ENCODE measurements around the gene MYO1E.
A peak's percentile ranks its signal among the peaks of the same experiment; 100 is the strongest.

MYO1E gene

DNA sequence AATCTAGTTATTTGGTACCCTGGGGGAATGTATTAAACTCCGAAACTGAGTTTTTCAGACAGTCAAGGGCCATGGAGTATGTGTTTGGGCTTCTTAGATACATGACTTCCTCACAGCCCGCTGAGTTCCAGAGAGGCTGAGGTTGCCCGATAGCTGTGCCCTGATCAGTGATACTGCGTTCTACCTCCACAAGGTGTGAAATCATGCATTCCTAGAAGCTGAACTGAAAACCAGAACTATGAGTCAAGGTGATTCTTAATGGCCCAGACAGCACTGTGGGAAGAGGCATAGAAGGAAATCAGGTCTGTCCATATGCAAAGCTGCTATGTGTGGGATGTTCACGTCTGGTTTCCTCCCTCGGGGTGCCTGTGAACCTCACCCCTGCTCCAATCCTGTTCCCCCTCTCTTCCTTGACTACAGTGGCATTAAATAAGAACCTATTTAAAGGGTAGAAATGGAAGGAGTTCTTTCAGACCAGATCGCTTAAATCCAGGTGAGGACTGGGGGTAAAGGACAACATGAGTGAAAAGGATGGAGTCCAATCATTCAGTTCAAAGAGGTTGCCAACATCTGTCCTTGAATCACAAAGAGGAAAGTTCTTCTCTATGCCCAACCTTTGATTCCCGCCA, 74.3 kb downstream of the MYO1E start:
- peak; percentile 65 for DNase-seq (ENCODE audit: extremely low spot score)
- TF ChIP-seq, protein P1, sequence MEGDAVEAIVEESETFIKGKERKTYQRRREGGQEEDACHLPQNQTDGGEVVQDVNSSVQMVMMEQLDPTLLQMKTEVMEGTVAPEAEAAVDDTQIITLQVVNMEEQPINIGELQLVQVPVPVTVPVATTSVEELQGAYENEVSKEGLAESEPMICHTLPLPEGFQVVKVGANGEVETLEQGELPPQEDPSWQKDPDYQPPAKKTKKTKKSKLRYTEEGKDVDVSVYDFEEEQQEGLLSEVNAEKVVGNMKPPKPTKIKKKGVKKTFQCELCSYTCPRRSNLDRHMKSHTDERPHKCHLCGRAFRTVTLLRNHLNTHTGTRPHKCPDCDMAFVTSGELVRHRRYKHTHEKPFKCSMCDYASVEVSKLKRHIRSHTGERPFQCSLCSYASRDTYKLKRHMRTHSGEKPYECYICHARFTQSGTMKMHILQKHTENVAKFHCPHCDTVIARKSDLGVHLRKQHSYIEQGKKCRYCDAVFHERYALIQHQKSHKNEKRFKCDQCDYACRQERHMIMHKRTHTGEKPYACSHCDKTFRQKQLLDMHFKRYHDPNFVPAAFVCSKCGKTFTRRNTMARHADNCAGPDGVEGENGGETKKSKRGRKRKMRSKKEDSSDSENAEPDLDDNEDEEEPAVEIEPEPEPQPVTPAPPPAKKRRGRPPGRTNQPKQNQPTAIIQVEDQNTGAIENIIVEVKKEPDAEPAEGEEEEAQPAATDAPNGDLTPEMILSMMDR (IDR thresholded peaks at IDR 0.05; ENCODE audit: control extremely low read depth, extremely low read depth, low read depth, missing control alignments) = no peak
- CTCF ChIA-PET = interaction anchor here (0.9 to 2.8 kb wide), 6 partner anchors 11 to 74 kb away, joined by 3 to 19 read pairs (median 3); no protein-coding TSS in a partner anchor
- POLR2A ChIA-PET = no interaction called here

DNA sequence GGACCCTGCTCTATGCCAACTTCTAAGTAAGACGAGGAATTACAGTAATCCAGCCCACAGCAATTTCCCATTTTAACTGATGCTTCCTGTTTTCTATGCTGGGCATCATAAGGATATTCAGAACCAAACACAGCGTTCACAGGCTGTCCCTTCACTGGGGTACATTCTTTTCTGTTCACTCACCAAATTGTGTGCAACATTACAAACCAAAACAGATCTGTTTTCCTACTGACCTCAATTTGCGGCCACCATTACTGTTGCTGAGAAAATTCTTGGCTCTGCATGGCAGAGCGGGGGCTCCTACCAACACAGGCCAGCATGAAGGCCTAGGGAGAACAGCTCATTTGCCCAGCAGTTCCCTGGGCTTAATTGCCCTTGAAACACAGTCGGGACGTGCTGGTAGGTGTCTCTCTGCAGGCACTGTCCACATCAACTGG, 76.5 kb downstream of the MYO1E start:
- no peak for DNase-seq (ENCODE audit: extremely low spot score)
- POLR2A ChIA-PET = no interaction called here
- CTCF ChIA-PET = interaction anchor here (0.9 to 4.3 kb wide), 7 partner anchors 12 to 49 kb away, joined by 3 to 17 read pairs (median 4); no protein-coding TSS in a partner anchor

DNA sequence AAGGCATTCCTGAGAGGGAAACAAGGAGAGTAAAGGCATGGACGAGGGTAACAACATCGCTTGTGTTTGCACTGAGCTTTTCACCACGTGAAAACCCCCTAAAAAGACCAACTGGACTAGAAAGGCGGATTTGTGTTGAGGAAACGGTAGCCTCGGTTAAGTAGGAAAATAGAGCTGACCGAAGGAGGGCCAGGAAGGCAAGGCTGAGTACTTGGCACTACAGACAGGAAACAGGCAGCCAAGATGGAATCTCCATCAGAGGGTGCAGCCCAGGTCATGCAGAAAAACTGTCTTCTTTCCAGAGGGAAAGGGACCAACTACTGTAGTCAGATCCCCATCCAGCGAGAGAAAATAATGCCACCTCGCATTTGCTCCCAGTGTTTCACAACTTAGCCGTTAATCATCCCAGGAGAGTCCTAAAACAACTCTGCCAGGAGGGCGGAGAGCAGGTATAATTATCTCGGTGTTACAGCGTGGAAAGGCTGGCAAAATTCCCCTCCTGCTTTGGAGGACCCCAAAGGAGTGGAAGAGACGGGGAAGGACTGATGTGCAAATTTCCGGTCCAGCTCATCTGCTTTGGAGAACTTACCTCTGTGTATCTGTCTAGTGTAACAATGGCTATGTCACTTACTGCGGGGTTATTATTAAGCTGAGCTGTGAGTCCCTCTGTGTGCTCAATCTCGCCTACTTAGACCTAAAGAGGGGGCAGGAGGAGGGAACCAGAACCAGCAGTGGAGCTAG, 77.2 kb downstream of the MYO1E start:
- no peak for DNase-seq (ENCODE audit: extremely low spot score)
- ChIA-PET POLR2A (no interaction called here), CTCF (interaction anchor here (0.9 to 4.3 kb wide), 7 partner anchors 12 to 49 kb away, joined by 3 to 17 read pairs (median 4); no protein-coding TSS in a partner anchor)
- TF ChIP-seq, protein P1 (IDR thresholded peaks at IDR 0.05; ENCODE audit: control extremely low read depth, extremely low read depth, low read depth, missing control alignments) = no peak

More for the DNA sequence above, 76.5 kb downstream of the MYO1E start:
- TF ChIP-seq, protein P1 (IDR thresholded peaks at IDR 0.05; ENCODE audit: control extremely low read depth, extremely low read depth, low read depth, missing control alignments) = no peak

DNA sequence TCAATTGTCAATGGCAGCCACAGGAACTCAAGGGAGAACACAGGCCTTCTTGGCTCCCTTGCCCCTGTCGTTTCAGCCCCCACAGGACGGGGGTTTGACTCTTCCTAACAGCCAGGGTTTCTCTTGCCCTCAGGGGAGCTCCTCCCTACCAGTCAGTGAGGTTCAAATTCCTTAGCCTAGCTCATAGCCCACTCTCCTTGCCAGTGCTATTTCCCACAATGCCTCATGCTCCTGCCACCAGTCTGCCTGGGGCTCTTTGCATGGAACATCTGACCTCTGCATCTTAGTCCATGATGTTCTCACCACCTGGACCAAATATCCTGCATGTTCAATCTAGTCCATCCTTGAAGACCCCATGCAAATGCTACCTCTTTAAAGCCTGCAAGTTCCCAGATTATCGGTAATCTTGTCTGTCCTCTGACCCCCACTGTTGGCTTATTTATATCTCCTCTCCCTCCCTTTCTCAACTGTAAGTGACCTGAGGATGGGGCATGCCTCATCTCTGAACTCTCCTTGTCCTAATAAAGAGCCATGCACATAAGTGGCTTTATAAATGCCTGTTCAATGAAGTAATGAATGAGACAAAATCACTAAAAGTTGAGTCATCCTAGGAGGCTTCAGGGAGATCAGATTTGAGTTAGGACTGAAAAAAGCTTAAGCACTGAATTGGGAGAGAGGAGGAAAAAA, 78.0 kb downstream of the MYO1E start:
- CTCF ChIA-PET = interaction anchor here (0.9 to 4.3 kb wide), 7 partner anchors 11 to 48 kb away, joined by 3 to 17 read pairs (median 4); no protein-coding TSS in a partner anchor
- POLR2A ChIA-PET = no interaction called here
- DNase-seq (ENCODE audit: extremely low spot score) = no peak
- TF ChIP-seq, protein P1 (IDR thresholded peaks at IDR 0.05; ENCODE audit: control extremely low read depth, extremely low read depth, low read depth, missing control alignments) = no peak

DNA sequence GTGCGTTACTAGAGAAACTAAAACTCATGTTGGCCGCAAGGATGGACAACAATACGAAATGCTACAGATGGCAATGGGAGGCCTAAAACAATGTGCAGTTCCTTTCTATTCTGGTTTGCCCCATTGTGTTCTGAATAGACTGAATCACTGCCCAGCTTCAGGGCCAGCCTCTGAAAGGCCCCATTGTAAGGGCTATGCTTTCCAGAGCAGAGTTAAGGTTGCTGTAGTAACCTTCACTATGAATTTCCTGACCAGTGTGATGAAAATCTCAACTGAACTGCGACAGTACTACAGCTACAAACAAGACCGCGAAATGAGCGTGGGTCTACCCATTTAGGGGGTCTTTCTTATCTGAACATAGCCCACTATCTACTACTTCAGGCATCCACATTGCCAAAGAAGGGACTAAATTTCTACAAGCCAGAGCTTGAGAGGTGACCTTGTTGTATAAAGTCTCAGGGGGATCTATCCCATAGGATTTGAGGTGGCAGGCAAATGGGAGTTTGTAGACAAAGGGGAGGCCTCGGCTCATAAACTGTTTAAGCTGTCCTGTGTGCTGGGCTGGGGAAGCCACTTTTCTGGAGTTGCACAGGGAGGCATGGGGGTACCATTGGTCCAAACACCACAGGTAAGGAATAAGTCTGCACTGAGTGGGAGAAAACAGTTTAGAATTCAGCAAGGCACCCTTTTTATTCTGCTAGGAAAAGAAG, 80.1 kb downstream of the MYO1E start:
- TF ChIP-seq, protein P1 (IDR thresholded peaks at IDR 0.05; ENCODE audit: control extremely low read depth, extremely low read depth, low read depth, missing control alignments) = no peak
- DNase-seq (ENCODE audit: extremely low spot score) = no peak
- ChIA-PET POLR2A (no interaction called here), CTCF (interaction anchor here (2.1 kb wide), 1 partner anchor 13 kb away, joined by 5 read pairs; no protein-coding TSS in a partner anchor)

DNA sequence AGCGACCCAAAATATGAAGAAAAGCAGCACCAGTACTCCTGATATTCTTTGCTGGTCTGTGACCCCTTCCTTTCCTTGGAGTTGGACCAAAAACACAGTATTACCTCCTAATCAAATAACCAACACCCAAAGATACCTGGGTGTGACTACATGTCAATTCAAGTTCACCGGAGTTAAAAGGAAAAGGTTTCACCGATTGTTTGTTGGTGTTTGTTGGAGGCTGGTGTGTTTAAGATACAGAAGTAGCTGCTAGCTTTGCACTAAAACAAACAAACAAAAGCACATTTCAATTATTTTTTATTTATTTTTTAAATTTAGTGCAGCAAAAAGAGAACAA, 81.5 kb downstream of the MYO1E start:
- ChIA-PET CTCF (interaction anchor here (1.3 to 3.1 kb wide), 3 partner anchors 18 to 45 kb away, joined by 4 to 10 read pairs (median 5); no protein-coding TSS in a partner anchor), POLR2A (interaction anchor here (0.7 kb wide), 1 partner anchor 520 kb away, joined by 3 read pairs; the partner anchor contains the start of gene MINDY2)
- TF ChIP-seq, protein P1 (IDR thresholded peaks at IDR 0.05; ENCODE audit: control extremely low read depth, extremely low read depth, low read depth, missing control alignments) = no peak
- no peak for DNase-seq (ENCODE audit: extremely low spot score)
